TTC549 (cell line): ENCODE results near the gene CSK.

Experiments used
- FAIRE-seq: peaks from 2 replicates; lab custom pipeline; 2012; peaks lifted over from hg19 to GRCh38; lab: Jason Lieb, UNC

CSK gene

GRCh38 chr15:74801311-74801997, 19.6 kb downstream of the CSK start:
- no peak for FAIRE-seq

GRCh38 chr15:74802290-74802689, 20.4 kb downstream of the CSK start:
- FAIRE-seq = no peak

GRCh38 chr15:74802862-74803447, 21.1 kb downstream of the CSK start:
- no peak for FAIRE-seq

GRCh38 chr15:74804935-74805334, 23.1 kb downstream of the CSK start:
- no peak for FAIRE-seq

GRCh38 chr15:74807282-74807681, 25.4 kb downstream of the CSK start:
- FAIRE-seq = no peak

- no peak for FAIRE-seq
Measured at GRCh38 chr15:74808078-74808839, 26.4 kb downstream of the CSK start.

- no peak for FAIRE-seq
Measured at GRCh38 chr15:74808840-74809229, 27.0 kb downstream of the CSK start.

- FAIRE-seq = no peak
Measured at GRCh38 chr15:74809242-74809641, 27.4 kb downstream of the CSK start.

GRCh38 chr15:74809956-74810355, 28.1 kb downstream of the CSK start:
- FAIRE-seq = no peak

- FAIRE-seq = no peak
Measured at GRCh38 chr15:74812533-74812932, 30.7 kb downstream of the CSK start, which contains the start of gene LMAN1L. Gene LMAN1L, plus strand, starts transcription at chr15:74812835. Its CDS starts 20 bp downstream, at chr15:74812855.

- no peak for FAIRE-seq
Measured at GRCh38 chr15:74815121-74815934, 33.4 kb downstream of the CSK start.

- no peak for FAIRE-seq
Measured at GRCh38 chr15:74815961-74816360, 34.1 kb downstream of the CSK start.

- no peak for FAIRE-seq
Measured at GRCh38 chr15:74816624-74817369, 34.9 kb downstream of the CSK start.

- no peak for FAIRE-seq
Measured at GRCh38 chr15:74817370-74817737, 35.5 kb downstream of the CSK start.

GRCh38 chr15:74820056-74820455, 38.2 kb downstream of the CSK start:
- FAIRE-seq = no peak

- no peak for FAIRE-seq
Measured at GRCh38 chr15:74821091-74821789, 39.4 kb downstream of the CSK start.

GRCh38 chr15:74821790-74822158, 39.9 kb downstream of the CSK start:
- FAIRE-seq = no peak

- no peak for FAIRE-seq
Measured at GRCh38 chr15:74822233-74822632, 40.4 kb downstream of the CSK start.

- FAIRE-seq = no peak
Measured at GRCh38 chr15:74823324-74823723, 41.4 kb downstream of the CSK start.

GRCh38 chr15:74824976-74825375, 43.1 kb downstream of the CSK start:
- FAIRE-seq = no peak

GRCh38 chr15:74825866-74826265, 44.0 kb downstream of the CSK start:
- no peak for FAIRE-seq
